Thyroid gland (tissue), 4 donors: ENCODE measurements around the gene ZNF836.

Experiments
- CTCF ChIP-seq, 6 experiments: fragments of 200-600 bp in 3 of 6; fragments of 450-650 bp in 3 of 6; sonication (generic) in 3 of 6; IDR thresholded peaks; one replicate each; pipeline ENCODE4 v1.5.1; 2016 to 2019; ENCODE audit warnings: antibody characterized with exemption in 6 of 6, mild to moderate bottlenecking in 2 of 6, inconsistent platforms in 1 of 6, moderate library complexity in 1 of 6
- POLR2A ChIP-seq, 2 donors: fragments of 450-650 bp; IDR thresholded peaks; one replicate each; pipeline ENCODE4 v1.6.1; 2017; ENCODE audit warnings: antibody characterized with exemption in 2 of 2, mild to moderate bottlenecking in 2 of 2, moderate library complexity in 1 of 2

- TF ChIP-seq CTCF (IDR thresholded peaks at IDR 0.05): no peak
- TF ChIP-seq POLR2A (IDR thresholded peaks at IDR 0.05): no peak
These were observed 5.2 kb upstream of the ZNF836 start for GRCh38 chr19:52176574-52176973.
